NT2/D1 (cell line): ENCODE results near the gene INPP4A.

Experiments used
- DNase-seq: peaks from one replicate; pipeline ENCODE4 v3.0.0-alpha.2; 2011; ENCODE audit warnings: low read depth, low spot score
- H3K27me3 ChIP-seq: 2 replicates; pipeline ENCODE4 v1.6.0; 2011; ENCODE audit warnings: mild to moderate bottlenecking; ENCODE audit not compliant: insufficient read length, insufficient read depth
- H3K36me3 ChIP-seq: 2 replicates; pipeline ENCODE4 v1.6.1; 2011; ENCODE audit warnings: mild to moderate bottlenecking, low read length, mixed read lengths; ENCODE audit not compliant: insufficient read depth, insufficient read length
- H3K4me1 ChIP-seq: 2 replicates; pipeline ENCODE4 v1.5.1; 2011; ENCODE audit not compliant: insufficient read depth, insufficient read length
- H3K4me3 ChIP-seq: 2 replicates; pipeline ENCODE4 v1.5.1; 2011; ENCODE audit warnings: low read depth; ENCODE audit not compliant: insufficient read length
- H3K9ac ChIP-seq: 2 replicates; pipeline ENCODE4 v1.6.0; 2011; ENCODE audit warnings: low read depth; ENCODE audit not compliant: insufficient read length
- H3K9me3 ChIP-seq: 2 replicates; pipeline ENCODE4 v1.5.1; 2011; ENCODE audit warnings: mild to moderate bottlenecking, low read length; ENCODE audit not compliant: insufficient read depth
- SUZ12 ChIP-seq: IDR thresholded peaks from 2 replicates; pipeline ENCODE4 v1.6.1; 2011; ENCODE audit not compliant: insufficient read length, insufficient read depth; ENCODE audit errors: extremely low read depth
- YY1 ChIP-seq: IDR thresholded peaks from 2 replicates; pipeline ENCODE4 v1.6.1; 2011; ENCODE audit not compliant: insufficient read length, insufficient read depth
- ZNF274 ChIP-seq: IDR thresholded peaks from 2 replicates; pipeline ENCODE4 v1.6.1; 2011; ENCODE audit warnings: mild to moderate bottlenecking, low read depth, low read length

The INPP4A gene

DNA sequence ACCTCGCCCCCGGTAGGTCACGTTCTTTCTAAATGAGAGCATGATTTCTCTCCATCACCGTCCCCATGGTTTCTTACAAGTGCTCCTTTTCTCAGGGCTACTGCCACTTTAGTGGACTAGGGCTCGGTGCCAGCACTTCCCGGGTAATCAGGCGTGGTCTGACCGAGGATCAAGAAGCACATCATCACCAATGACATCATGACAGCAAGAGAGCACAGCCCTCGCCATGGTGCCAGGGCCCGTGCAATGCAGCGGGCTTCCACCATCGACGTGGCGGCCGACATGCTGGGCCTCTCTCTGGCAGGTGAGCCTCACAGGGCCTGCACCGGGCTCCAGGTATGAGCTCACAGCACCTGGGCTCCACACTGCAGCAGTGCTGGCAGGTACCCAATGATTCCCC is 75.2 kb downstream of the INPP4A start:
- Histone ChIP-seq H3K36me3 (peaks cover 36% of the 10 kb centered on the region), H3K4me3 (no peak overlapping the region), H3K27me3 (no peaks in the 10 kb centered on the region), H3K9ac (no peak overlapping the region), H3K4me1 (peaks cover 3% of the 10 kb centered on the region), H3K9me3 (no peaks in the 10 kb centered on the region)
- TF ChIP-seq ZNF274, result no peak
- TF ChIP-seq YY1, result no peak
- TF ChIP-seq SUZ12, result no peak
- no peak for DNase-seq

DNA sequence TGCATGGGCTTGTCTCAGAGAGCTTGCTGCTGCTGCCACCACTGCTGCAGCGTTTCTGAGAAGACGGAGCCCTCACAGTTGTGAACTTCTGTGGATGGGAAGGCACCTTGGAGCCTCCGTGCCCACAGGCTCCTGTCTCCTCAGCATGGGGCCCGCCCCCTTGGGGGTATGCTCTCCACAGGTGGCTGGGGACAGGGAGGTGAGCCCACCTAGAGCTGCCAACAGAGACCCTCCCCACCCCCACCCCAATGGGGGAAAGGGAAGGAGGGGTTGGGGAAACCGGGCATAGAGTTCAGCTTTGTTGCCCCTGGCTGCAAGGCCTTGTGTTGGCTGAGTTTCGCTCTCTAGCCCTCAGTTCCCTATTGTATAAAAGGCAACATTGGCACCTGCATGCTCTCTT is 76.1 kb downstream of the INPP4A start:
- Histone ChIP-seq H3K9me3 (no peaks in the 10 kb centered on the region), H3K4me3 (no peak overlapping the region), H3K4me1 (peaks cover 3% of the 10 kb centered on the region), H3K36me3 (peaks cover 36% of the 10 kb centered on the region), H3K9ac (no peak overlapping the region), H3K27me3 (no peaks in the 10 kb centered on the region)
- TF ChIP-seq ZNF274 (no peak), SUZ12 (no peak), YY1 (no peak)
- no peak for DNase-seq

DNA sequence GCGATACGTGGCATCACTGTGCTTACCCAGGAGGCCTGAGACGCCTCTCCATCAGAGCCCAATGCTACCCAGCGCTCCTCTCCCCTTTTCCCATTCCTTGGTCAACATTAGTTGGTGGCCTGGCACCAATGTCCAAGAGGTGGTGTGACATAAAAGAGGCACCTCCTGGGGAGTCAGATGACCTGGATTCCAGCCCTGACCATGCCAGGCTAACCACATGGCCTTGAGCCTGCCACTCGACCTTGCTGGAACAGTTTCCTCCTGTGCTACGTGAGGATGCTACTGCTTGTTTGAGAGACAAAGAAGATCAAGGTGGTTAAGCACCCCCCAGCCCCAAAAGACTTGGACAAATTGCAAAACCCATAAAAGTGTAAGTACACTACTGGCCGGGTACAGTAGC is 76.6 kb downstream of the INPP4A start:
- TF ChIP-seq ZNF274 (no peak), SUZ12 (no peak), YY1 (no peak)
- Histone ChIP-seq H3K4me3 (no peak overlapping the region), H3K4me1 (peaks cover 3% of the 10 kb centered on the region), H3K9me3 (no peaks in the 10 kb centered on the region), H3K36me3 (peaks cover 36% of the 10 kb centered on the region), H3K27me3 (no peaks in the 10 kb centered on the region), H3K9ac (no peak overlapping the region)
- DNase-seq, result no peak

DNA sequence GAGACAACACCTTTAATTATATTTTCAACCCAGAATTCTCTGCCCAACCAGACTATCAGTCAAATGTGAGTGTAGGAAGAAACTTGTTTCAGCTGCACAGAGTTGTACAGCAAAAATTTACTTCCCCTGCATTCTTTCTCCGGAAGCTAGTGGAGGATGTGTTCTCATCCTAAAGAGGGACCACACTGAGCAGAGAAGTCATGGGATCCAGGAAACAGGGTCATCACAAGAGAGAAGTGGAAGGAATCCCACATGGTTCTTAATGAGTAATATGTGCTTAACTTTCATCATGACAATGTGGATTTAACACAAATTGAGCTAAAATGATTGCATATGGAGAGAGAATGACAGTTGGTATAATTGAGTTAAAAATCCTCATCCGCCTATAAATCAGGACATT is 78.2 kb downstream of the INPP4A start:
- DNase-seq, result no peak
- no peak for TF ChIP-seq SUZ12
- no peak for TF ChIP-seq YY1
- TF ChIP-seq ZNF274, result no peak

DNA sequence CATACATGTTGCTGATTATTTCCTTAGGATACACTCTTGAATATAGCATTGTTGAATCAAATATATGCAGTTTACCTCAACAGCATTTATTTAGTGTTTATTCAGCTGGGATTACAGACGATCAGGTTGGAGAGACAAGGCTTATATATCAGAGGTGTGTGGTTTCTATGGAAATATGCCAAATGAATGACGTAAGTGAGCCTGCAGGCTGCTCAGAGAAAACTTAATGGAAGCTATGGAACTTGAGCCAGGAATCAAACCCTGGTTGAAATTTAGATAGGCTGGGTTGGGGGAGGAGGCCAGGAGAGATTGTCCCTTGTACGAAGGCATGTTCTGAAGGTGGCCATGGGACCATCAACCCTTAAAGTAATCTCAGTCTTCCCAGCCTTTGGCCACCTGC is 79.5 kb downstream of the INPP4A start:
- Histone ChIP-seq H3K4me1 (no peaks in the 10 kb centered on the region), H3K9me3 (peaks cover 13% of the 10 kb centered on the region; the same call in 1 of the 2 replicates), H3K27me3 (no peaks in the 10 kb centered on the region), H3K9ac (no peak overlapping the region), H3K4me3 (no peak overlapping the region), H3K36me3 (peaks cover 32% of the 10 kb centered on the region)
- DNase-seq, result no peak
- TF ChIP-seq YY1, result no peak
- TF ChIP-seq SUZ12, result no peak
- no peak for TF ChIP-seq ZNF274

More for the DNA sequence above, 78.2 kb downstream of the INPP4A start:
- no peak overlapping the region for H3K9ac ChIP-seq
- H3K27me3 ChIP-seq, result no peaks in the 10 kb centered on the region
- H3K36me3 ChIP-seq, result peaks cover 36% of the 10 kb centered on the region
- H3K4me3 ChIP-seq, result no peak overlapping the region
- H3K9me3 ChIP-seq, result peaks cover 13% of the 10 kb centered on the region; the same call in 1 of the 2 replicates
- peaks cover 3% of the 10 kb centered on the region for H3K4me1 ChIP-seq

DNA sequence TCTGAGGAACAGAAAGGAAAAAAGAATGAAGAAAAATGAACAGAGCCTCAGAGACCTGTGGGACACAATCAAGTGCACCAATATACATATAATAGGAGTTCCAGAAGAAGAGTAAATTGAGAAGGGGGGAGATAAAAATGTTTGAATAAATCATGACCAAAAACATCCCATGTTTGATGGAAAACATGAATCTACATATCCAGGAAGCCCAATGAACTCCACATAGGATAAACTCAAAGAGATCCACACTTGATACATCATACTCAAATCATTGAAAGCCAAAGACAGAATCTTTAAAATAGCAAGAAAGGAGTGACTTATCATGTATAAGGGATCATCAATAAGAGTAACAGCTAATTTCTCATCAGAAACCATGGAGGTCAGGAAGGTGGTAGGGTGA is 83.7 kb downstream of the INPP4A start:
- Histone ChIP-seq H3K4me1 (no peaks in the 10 kb centered on the region), H3K27me3 (no peaks in the 10 kb centered on the region), H3K9me3 (peaks cover 13% of the 10 kb centered on the region; the same call in 1 of the 2 replicates), H3K36me3 (peaks cover 12% of the 10 kb centered on the region), H3K9ac (no peak overlapping the region), H3K4me3 (no peak overlapping the region)
- no peak for DNase-seq
- TF ChIP-seq YY1 (no peak), SUZ12 (no peak), ZNF274 (no peak)

DNA sequence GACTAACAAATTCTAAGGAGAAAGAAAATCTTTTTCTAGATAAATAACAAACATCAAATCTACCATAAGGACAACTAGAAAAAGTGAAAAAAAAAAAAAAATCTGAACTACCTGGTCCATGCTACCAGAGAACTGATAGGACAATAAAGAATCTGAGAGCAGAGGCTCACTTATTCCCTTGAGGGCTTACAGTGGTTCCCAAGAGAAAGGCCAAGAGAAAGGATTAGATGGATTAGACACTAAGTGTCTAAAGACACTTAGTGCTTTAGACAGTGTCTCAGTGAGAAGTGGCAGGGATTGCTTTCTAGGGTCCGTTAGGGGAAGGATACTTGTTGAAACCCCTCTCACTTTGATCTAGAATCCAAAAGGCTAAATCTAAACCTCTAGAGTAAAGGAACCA is 85.5 kb downstream of the INPP4A start:
- H3K9ac ChIP-seq, result no peak overlapping the region
- H3K36me3 ChIP-seq, result peaks cover 20% of the 10 kb centered on the region
- no peaks in the 10 kb centered on the region for H3K4me1 ChIP-seq
- no peak for TF ChIP-seq YY1
- TF ChIP-seq SUZ12, result no peak
- DNase-seq, result no peak
- no peaks in the 10 kb centered on the region for H3K27me3 ChIP-seq
- peaks cover 13% of the 10 kb centered on the region; the same call in 1 of the 2 replicates for H3K9me3 ChIP-seq
- no peak overlapping the region for H3K4me3 ChIP-seq

DNA sequence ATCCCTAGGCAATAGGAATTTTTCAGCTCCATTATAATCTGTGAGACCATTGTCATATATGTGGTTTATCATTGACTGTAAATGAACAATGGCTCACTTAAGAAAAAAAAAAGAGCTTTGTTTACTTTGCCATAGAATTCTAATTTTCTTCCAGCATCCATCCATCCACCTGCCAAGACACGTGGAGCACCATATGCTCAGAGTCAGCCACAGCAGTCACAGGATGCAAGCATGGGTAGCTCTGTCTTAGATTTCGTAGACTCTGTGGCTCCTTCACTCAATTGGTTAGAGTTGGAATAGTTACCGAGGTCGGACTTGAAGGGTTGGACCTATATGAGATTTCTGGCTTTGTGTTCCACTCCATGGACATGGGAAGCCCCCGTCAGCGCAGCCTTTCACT is 88.1 kb downstream of the INPP4A start:
- Histone ChIP-seq H3K27me3 (no peaks in the 10 kb centered on the region), H3K4me3 (no peak overlapping the region), H3K4me1 (no peaks in the 10 kb centered on the region), H3K36me3 (peaks cover 39% of the 10 kb centered on the region), H3K9ac (no peak overlapping the region), H3K9me3 (0 out of 2 replicates have a peak, but pooled peaks cover under 1% of the 10 kb centered on the region)
- no peak for TF ChIP-seq YY1
- no peak for TF ChIP-seq SUZ12
- TF ChIP-seq ZNF274, result no peak
- no peak for DNase-seq
